ENCODE results near the gene ITPKB.

DNA sequence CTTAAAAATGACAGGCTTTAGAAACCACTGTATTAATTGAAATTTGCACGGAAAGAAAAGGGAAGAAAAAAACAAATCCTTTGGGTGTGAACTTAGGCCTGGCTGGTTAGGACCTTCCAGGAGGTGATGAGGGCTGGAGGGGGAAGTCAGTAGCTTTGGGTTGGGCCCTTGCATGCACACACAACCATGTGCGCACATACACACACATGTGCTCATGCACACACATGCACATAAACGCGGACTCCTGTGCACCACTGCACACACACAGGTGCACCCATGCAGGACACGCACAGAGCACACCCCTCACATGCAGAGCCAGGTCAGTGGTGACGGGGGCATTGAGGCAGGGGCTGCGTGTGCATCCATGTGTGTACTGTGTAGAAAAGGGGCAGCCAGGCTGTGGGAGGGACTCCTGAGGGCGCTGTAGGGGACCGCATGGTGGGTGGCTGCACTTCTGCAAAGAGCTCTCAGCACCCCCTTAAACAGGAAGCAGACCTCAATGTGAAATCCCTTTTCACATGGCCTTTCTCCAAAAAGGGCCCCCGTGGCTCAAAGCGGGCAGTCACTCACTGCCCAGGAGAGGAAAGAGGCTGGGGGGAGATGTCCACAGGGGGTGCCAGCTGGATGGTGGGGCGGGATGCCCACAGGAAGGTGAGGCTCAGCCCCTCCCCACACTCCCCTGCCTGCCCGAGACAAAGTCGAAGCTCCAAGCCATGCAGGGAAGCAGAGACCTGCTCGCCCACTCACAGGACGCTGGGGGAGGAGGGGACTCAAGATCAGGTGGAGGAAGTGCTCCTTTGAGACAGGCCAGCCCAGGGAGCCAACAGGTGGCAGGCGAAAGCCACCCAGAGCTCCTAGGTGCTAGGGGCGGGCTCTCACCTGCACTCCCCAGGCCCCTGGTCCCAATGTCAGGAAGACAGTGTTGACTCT lies 95.2 kb downstream of the ITPKB start:
- no peak for TF ChIP-seq POLR2AphosphoS5 (IDR thresholded peaks at IDR 0.05)
- TF ChIP-seq POLR2A (IDR thresholded peaks at IDR 0.05) = no peak
- TF ChIP-seq, protein P1, sequence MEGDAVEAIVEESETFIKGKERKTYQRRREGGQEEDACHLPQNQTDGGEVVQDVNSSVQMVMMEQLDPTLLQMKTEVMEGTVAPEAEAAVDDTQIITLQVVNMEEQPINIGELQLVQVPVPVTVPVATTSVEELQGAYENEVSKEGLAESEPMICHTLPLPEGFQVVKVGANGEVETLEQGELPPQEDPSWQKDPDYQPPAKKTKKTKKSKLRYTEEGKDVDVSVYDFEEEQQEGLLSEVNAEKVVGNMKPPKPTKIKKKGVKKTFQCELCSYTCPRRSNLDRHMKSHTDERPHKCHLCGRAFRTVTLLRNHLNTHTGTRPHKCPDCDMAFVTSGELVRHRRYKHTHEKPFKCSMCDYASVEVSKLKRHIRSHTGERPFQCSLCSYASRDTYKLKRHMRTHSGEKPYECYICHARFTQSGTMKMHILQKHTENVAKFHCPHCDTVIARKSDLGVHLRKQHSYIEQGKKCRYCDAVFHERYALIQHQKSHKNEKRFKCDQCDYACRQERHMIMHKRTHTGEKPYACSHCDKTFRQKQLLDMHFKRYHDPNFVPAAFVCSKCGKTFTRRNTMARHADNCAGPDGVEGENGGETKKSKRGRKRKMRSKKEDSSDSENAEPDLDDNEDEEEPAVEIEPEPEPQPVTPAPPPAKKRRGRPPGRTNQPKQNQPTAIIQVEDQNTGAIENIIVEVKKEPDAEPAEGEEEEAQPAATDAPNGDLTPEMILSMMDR (IDR thresholded peaks at IDR 0.05) = no peak
- no peak for TF ChIP-seq EP300 (IDR thresholded peaks at IDR 0.05)
